ENCODE data around the gene SRCAP. TPM values are rescaled to one million over a fixed set of nuclear protein-coding genes. Genes with fewer than 3 reads are reported as not detected.
A peak's percentile ranks its signal among the peaks of the same experiment; 100 is the strongest.

The SRCAP gene
- polyA plus RNA-seq, 1 donor, result 36.8 TPM

GRCh38 chr16:30755955-30756780 lies 57.2 kb downstream of the SRCAP start:
- no CpG with 5 or more reads among the region's 20 CpGs for WGBS (ENCODE audit: insufficient coverage, low lambda C conversion rate)
- no peaks in the 10 kb centered on the region for H3K9me3 ChIP-seq (ENCODE audit: control insufficient read depth, low read depth, low read length)
- H3K4me3 ChIP-seq (ENCODE audit: low read length), result no peak overlapping the region
- H3K27ac ChIP-seq (ENCODE audit: low read length), result no peak overlapping the region
- DNase-seq, result no peak
- H3K27me3 ChIP-seq (ENCODE audit: control insufficient read depth, insufficient read depth, low read length), result no peaks in the 10 kb centered on the region
- H3K4me1 ChIP-seq (ENCODE audit: control insufficient read depth, insufficient read depth, low read length), result peaks cover 4% of the 10 kb centered on the region
- peaks cover 59% of the 10 kb centered on the region for H3K36me3 ChIP-seq (ENCODE audit: control insufficient read depth, insufficient read depth, low read length)

- Histone ChIP-seq H3K27me3 (ENCODE audit: control insufficient read depth, insufficient read depth, low read length) (no peaks in the 10 kb centered on the region), H3K9me3 (ENCODE audit: control insufficient read depth, low read depth, low read length) (no peaks in the 10 kb centered on the region), H3K4me1 (ENCODE audit: control insufficient read depth, insufficient read depth, low read length) (peaks cover 4% of the 10 kb centered on the region), H3K36me3 (ENCODE audit: control insufficient read depth, insufficient read depth, low read length) (peaks cover 54% of the 10 kb centered on the region), H3K27ac (ENCODE audit: low read length) (no peak overlapping the region), H3K4me3 (ENCODE audit: low read length) (no peak overlapping the region)
- DNase-seq, result no peak
- WGBS (ENCODE audit: insufficient coverage, low lambda C conversion rate), result no CpG with 5 or more reads among the region's 13 CpGs
These were observed 57.8 kb downstream of the SRCAP start for GRCh38 chr16:30756781-30757100.

DNA sequence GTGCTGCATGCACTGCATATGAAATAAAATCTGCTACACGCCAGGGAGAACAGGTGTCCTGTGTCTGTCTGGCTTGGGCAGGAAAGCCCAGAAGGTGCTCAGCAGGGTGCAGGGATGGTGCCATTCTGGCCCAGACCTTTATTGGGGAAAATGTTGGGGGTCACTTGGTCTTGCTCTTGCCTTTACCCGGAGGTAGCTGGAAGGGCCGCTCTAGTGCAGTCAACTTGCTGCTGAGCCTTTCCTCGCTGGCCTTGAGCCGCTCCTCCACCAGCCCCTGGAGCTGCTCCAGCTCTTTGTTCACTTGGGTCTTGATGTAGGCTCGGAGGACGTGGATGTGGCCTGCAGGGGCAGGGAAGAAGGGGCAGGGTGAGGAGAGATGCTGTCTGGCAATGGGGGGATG lies 58.3 kb downstream of the SRCAP start:
- Histone ChIP-seq H3K4me3 (ENCODE audit: low read length) (no peak overlapping the region), H3K36me3 (ENCODE audit: control insufficient read depth, insufficient read depth, low read length) (peaks cover 52% of the 10 kb centered on the region), H3K27ac (ENCODE audit: low read length) (no peak overlapping the region), H3K9me3 (ENCODE audit: control insufficient read depth, low read depth, low read length) (no peaks in the 10 kb centered on the region), H3K27me3 (ENCODE audit: control insufficient read depth, insufficient read depth, low read length) (no peaks in the 10 kb centered on the region), H3K4me1 (ENCODE audit: control insufficient read depth, insufficient read depth, low read length) (peaks cover 4% of the 10 kb centered on the region)
- no CpG with 5 or more reads among the region's 7 CpGs for WGBS (ENCODE audit: insufficient coverage, low lambda C conversion rate)
- DNase-seq, result no peak

- Histone ChIP-seq H3K4me1 (ENCODE audit: control insufficient read depth, insufficient read depth, low read length) (peaks cover 13% of the 10 kb centered on the region), H3K27ac (ENCODE audit: low read length) (no peak overlapping the region), H3K36me3 (ENCODE audit: control insufficient read depth, insufficient read depth, low read length) (peaks cover 48% of the 10 kb centered on the region), H3K4me3 (ENCODE audit: low read length) (no peak overlapping the region), H3K9me3 (ENCODE audit: control insufficient read depth, low read depth, low read length) (no peaks in the 10 kb centered on the region), H3K27me3 (ENCODE audit: control insufficient read depth, insufficient read depth, low read length) (no peaks in the 10 kb centered on the region)
- DNase-seq, result no peak
- WGBS (ENCODE audit: insufficient coverage, low lambda C conversion rate), result no CpG with 5 or more reads among the region's 10 CpGs
These were observed 60.1 kb downstream of the SRCAP start for GRCh38 chr16:30758988-30759491.

- Histone ChIP-seq H3K36me3 (ENCODE audit: control insufficient read depth, insufficient read depth, low read length) (peaks cover 49% of the 10 kb centered on the region), H3K4me3 (ENCODE audit: low read length) (no peak overlapping the region), H3K9me3 (ENCODE audit: control insufficient read depth, low read depth, low read length) (no peaks in the 10 kb centered on the region), H3K4me1 (ENCODE audit: control insufficient read depth, insufficient read depth, low read length) (peaks cover 13% of the 10 kb centered on the region), H3K27ac (ENCODE audit: low read length) (no peak overlapping the region), H3K27me3 (ENCODE audit: control insufficient read depth, insufficient read depth, low read length) (no peaks in the 10 kb centered on the region)
- DNase-seq, result no peak
- WGBS (ENCODE audit: insufficient coverage, low lambda C conversion rate), result no CpG with 5 or more reads among the region's 7 CpGs
These were observed 61.1 kb downstream of the SRCAP start for GRCh38 chr16:30760001-30760559.

GRCh38 chr16:30760577-30761426 lies 61.8 kb downstream of the SRCAP start:
- Histone ChIP-seq H3K4me3 (ENCODE audit: low read length) (peak overlapping the region; percentile 98), H3K27ac (ENCODE audit: low read length) (no peak overlapping the region), H3K36me3 (ENCODE audit: control insufficient read depth, insufficient read depth, low read length) (peaks cover 52% of the 10 kb centered on the region), H3K9me3 (ENCODE audit: control insufficient read depth, low read depth, low read length) (no peaks in the 10 kb centered on the region), H3K4me1 (ENCODE audit: control insufficient read depth, insufficient read depth, low read length) (peaks cover 13% of the 10 kb centered on the region), H3K27me3 (ENCODE audit: control insufficient read depth, insufficient read depth, low read length) (no peaks in the 10 kb centered on the region)
- DNase-seq, result no peak
- 86% methylated on average over 2 of the region's 26 CpGs for WGBS (ENCODE audit: insufficient coverage, low lambda C conversion rate)

GRCh38 chr16:30761427-30761927 lies 62.5 kb downstream of the SRCAP start:
- peaks cover 13% of the 10 kb centered on the region for H3K4me1 ChIP-seq (ENCODE audit: control insufficient read depth, insufficient read depth, low read length)

GRCh38 chr16:30761928-30762902 lies 63.2 kb downstream of the SRCAP start, which contains the start of the genes CFAP119 and RNF40:
TSS of gene CFAP119 (minus strand) at chr16:30762062. CDS start at chr16:30761748, 314 bp downstream.
TSS of gene RNF40 (plus strand) at chr16:30762322. CDS start at chr16:30762546, 224 bp downstream.
- Histone ChIP-seq H3K27me3 (ENCODE audit: control insufficient read depth, insufficient read depth, low read length) (no peaks in the 10 kb centered on the region), H3K4me1 (ENCODE audit: control insufficient read depth, insufficient read depth, low read length) (peaks cover 13% of the 10 kb centered on the region), H3K36me3 (ENCODE audit: control insufficient read depth, insufficient read depth, low read length) (peaks cover 53% of the 10 kb centered on the region), H3K9me3 (ENCODE audit: control insufficient read depth, low read depth, low read length) (no peaks in the 10 kb centered on the region), H3K4me3 (ENCODE audit: low read length) (peak within 1 kb of the TSS; percentile 98), H3K27ac (ENCODE audit: low read length) (peak within 1 kb of the TSS; percentile 71)
- DNase-seq, result peak; percentile 98
- WGBS (ENCODE audit: insufficient coverage, low lambda C conversion rate), result no CpG with 5 or more reads among the region's 60 CpGs

More at GRCh38 chr16:30761427-30761927, 62.5 kb downstream of the SRCAP start:
- Histone ChIP-seq H3K27me3 (ENCODE audit: control insufficient read depth, insufficient read depth, low read length) (no peaks in the 10 kb centered on the region), H3K36me3 (ENCODE audit: control insufficient read depth, insufficient read depth, low read length) (peaks cover 53% of the 10 kb centered on the region), H3K27ac (ENCODE audit: low read length) (no peak overlapping the region), H3K9me3 (ENCODE audit: control insufficient read depth, low read depth, low read length) (no peaks in the 10 kb centered on the region), H3K4me3 (ENCODE audit: low read length) (peak overlapping the region; percentile 98)
- WGBS (ENCODE audit: insufficient coverage, low lambda C conversion rate), result no CpG with 5 or more reads among the region's 64 CpGs
- DNase-seq, result no peak

DNA sequence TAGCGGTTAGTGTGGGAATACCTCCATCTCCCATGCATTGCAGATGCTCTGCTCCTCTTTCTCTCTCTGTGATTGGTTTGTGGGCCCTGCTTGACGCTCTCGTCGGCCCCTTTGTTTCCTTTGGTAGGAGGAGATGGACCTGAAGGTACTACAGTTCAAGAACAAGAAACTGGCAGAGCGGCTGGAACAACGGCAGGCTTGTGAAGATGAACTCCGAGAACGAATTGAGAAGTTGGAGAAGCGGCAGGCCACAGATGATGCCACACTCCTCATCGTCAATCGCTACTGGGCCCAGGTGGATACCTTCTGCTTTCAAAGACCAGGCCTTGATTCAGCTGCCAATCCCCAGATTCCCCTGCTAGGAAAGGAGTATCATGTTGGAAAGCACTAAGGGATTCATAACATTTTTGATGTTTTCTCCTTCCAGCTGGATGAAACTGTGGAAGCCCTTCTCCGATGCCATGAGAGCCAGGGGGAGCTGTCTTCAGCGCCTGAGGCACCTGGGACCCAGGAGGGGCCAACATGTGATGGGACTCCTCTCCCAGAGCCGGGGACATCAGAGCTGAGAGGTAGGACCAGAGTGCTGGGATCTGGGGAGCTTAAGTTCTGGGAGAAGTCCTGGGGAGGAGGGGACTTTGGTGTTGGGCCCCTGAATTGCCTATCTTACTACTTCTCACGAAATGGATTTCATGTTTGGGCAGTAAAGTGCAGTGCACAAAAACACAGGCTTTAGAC lies 64.2 kb downstream of the SRCAP start:
- Histone ChIP-seq H3K27ac (ENCODE audit: low read length) (no peak overlapping the region), H3K4me1 (ENCODE audit: control insufficient read depth, insufficient read depth, low read length) (peaks cover 13% of the 10 kb centered on the region), H3K4me3 (ENCODE audit: low read length) (peak overlapping the region; percentile 98), H3K9me3 (ENCODE audit: control insufficient read depth, low read depth, low read length) (no peaks in the 10 kb centered on the region), H3K36me3 (ENCODE audit: control insufficient read depth, insufficient read depth, low read length) (peaks cover 55% of the 10 kb centered on the region), H3K27me3 (ENCODE audit: control insufficient read depth, insufficient read depth, low read length) (no peaks in the 10 kb centered on the region)
- no peak for DNase-seq
- no CpG with 5 or more reads among the region's 15 CpGs for WGBS (ENCODE audit: insufficient coverage, low lambda C conversion rate)
